ENCODE results near the gene MCUB. TPM values are rescaled to one million over a fixed set of nuclear protein-coding genes. Genes with fewer than 3 reads are reported as not detected.
A peak's percentile ranks its signal among the peaks of the same experiment; 100 is the strongest.

The MCUB gene
- polyA plus RNA-seq, 3 donors: 117 to 125 (median 123) TPM

GRCh38 chr4:109683621-109684253 is 123.7 kb downstream of the MCUB start:
- Mint-ChIP-seq H3K36me3 (peaks cover 66 to 83% of the 10 kb centered on the region in 2 donors), H3K27me3 (ENCODE audit: low read depth in 3 of 3) (peaks cover 0 to 4% (median 1%) of the 10 kb centered on the region in 3 donors), H3K4me1 (peaks cover 6% of the 10 kb centered on the region), H3K9me3 (peaks cover 0 to 6% (median 4%) of the 10 kb centered on the region in 7 donors), H3K27ac (peak overlapping the region in 4 of 7 donors; percentile 7 to 37 (median 32)), H3K4me3 (no peak overlapping the region)
- Histone ChIP-seq H3K79me2 (ENCODE audit: insufficient read depth, low read length) (no peaks in the 10 kb centered on the region), H3K4me1 (ENCODE audit: control insufficient read depth in 1 of 2, insufficient read depth in 2 of 2, low read length in 2 of 2) (no peaks in the 10 kb centered on the region), H3K36me3 (replicated peaks in 1 of 2; ENCODE audit: control insufficient read depth in 1 of 2, insufficient read depth in 2 of 2, low read length in 2 of 2) (peaks cover 26 to 84% of the 10 kb centered on the region in 2 donors), H3K4me2 (replicated peaks; ENCODE audit: extremely low read depth, low read length, poor library complexity, severe bottlenecking) (no peak overlapping the region), H3K27me3 (ENCODE audit: control insufficient read depth in 2 of 2, insufficient read depth in 2 of 2, low read length in 2 of 2) (no peaks in the 10 kb centered on the region), H4K20me1 (ENCODE audit: insufficient read depth, low read length) (peaks cover 4% of the 10 kb centered on the region), H3K9me3 (replicated peaks in 1 of 2; ENCODE audit: control insufficient read depth in 1 of 2, insufficient read depth in 1 of 2, low read length in 2 of 2) (peaks cover 2 to 3% of the 10 kb centered on the region in 2 donors), H3K27ac (ENCODE audit: low read depth in 1 of 2, low read length in 2 of 2) (no peak overlapping the region), H2AFZ (ENCODE audit: insufficient read depth, low read depth, low read length, poor library complexity, severe bottlenecking) (no peak overlapping the region), H3K4me3 (replicated peaks in 1 of 3; ENCODE audit: low read depth in 2 of 3, low read length in 3 of 3) (no peak overlapping the region), H3K9ac (ENCODE audit: insufficient read depth, low read length, poor library complexity, severe bottlenecking) (no peak overlapping the region)
- TF ChIP-seq CTCF (IDR thresholded peaks at IDR 0.05): no peak
- WGBS (ENCODE audit: insufficient coverage): 60% methylated on average over 1 of the region's 6 CpGs
- no peak for DNase-seq
- intact Hi-C loops (cut with micrococcal nuclease): no loop called here

- H3K27ac Mint-ChIP-seq: no peak overlapping the region
- H3K9me3 Mint-ChIP-seq: peaks cover 0 to 2% (median 0%) of the 10 kb centered on the region in 7 donors
- no peak overlapping the region for H3K9ac ChIP-seq (ENCODE audit: insufficient read depth, low read length, poor library complexity, severe bottlenecking)
- no peak for DNase-seq
- H3K4me2 ChIP-seq (replicated peaks; ENCODE audit: extremely low read depth, low read length, poor library complexity, severe bottlenecking): no peak overlapping the region
- H2AFZ ChIP-seq (ENCODE audit: insufficient read depth, low read depth, low read length, poor library complexity, severe bottlenecking): no peak overlapping the region
- no peak overlapping the region for H3K27ac ChIP-seq (ENCODE audit: low read depth in 1 of 2, low read length in 2 of 2)
- peaks cover 73 to 84% of the 10 kb centered on the region in 2 donors for H3K36me3 Mint-ChIP-seq
- intact Hi-C loops (cut with micrococcal nuclease): no loop called here
- H3K4me3 Mint-ChIP-seq: no peak overlapping the region
- no peaks in the 10 kb centered on the region for H3K4me1 ChIP-seq (ENCODE audit: control insufficient read depth in 1 of 2, insufficient read depth in 2 of 2, low read length in 2 of 2)
- H3K79me2 ChIP-seq (ENCODE audit: insufficient read depth, low read length): no peaks in the 10 kb centered on the region
- peaks cover 30 to 93% of the 10 kb centered on the region in 2 donors for H3K36me3 ChIP-seq (replicated peaks in 1 of 2; ENCODE audit: control insufficient read depth in 1 of 2, insufficient read depth in 2 of 2, low read length in 2 of 2)
- no peaks in the 10 kb centered on the region for H3K27me3 Mint-ChIP-seq (ENCODE audit: low read depth in 3 of 3)
- H3K9me3 ChIP-seq (replicated peaks in 1 of 2; ENCODE audit: control insufficient read depth in 1 of 2, insufficient read depth in 1 of 2, low read length in 2 of 2): no peaks in the 10 kb centered on the region
- no peak for TF ChIP-seq CTCF (IDR thresholded peaks at IDR 0.05)
- peaks cover 4% of the 10 kb centered on the region for H4K20me1 ChIP-seq (ENCODE audit: insufficient read depth, low read length)
- no peaks in the 10 kb centered on the region for H3K27me3 ChIP-seq (ENCODE audit: control insufficient read depth in 2 of 2, insufficient read depth in 2 of 2, low read length in 2 of 2)
- peaks cover 6% of the 10 kb centered on the region for H3K4me1 Mint-ChIP-seq
- no peak overlapping the region for H3K4me3 ChIP-seq (replicated peaks in 1 of 3; ENCODE audit: low read depth in 2 of 3, low read length in 3 of 3)
Observed at GRCh38 chr4:109684727-109685126, 124.7 kb downstream of the MCUB start.

Measured in CD14-positive monocyte (primary cell).